SK-N-SH treated with all-trans-retinoic acid at 6 μM for 48 hours (cell line): ENCODE data around the gene BAG3.
A peak's percentile ranks its signal among the peaks of the same experiment; 100 is the strongest.

Experiments used
- ATAC-seq: fragments of 200-7000 bp; cut with Tn5 transposase; 3 replicates; pipeline ENCODE4 v1.9.1; 2020; ENCODE audit warnings: mild to moderate bottlenecking, moderate library complexity
- ARNTL ChIP-seq: fragments of 450-650 bp; formaldehyde crosslinking; IDR thresholded peaks from 2 replicates; pipeline ENCODE4 v1.5.0; 2020; ENCODE audit warnings: low read depth, mild to moderate bottlenecking, moderate library complexity, borderline replicate concordance
- BACH2 ChIP-seq: fragments of 250-450 bp; sonication (Bioruptor Pico); IDR thresholded peaks from 2 replicates; pipeline ENCODE4 v1.9.0; 2021; ENCODE audit warnings: mild to moderate bottlenecking, borderline replicate concordance
- CSDC2 ChIP-seq: fragments of 250-450 bp; sonication (Bioruptor Pico); IDR thresholded peaks from 2 replicates; pipeline ENCODE4 v1.5.0; 2020; ENCODE audit warnings: mild to moderate bottlenecking, moderate library complexity
- ESRRG ChIP-seq: fragments of 250-450 bp; sonication (Bioruptor Pico); IDR thresholded peaks from 2 replicates; pipeline ENCODE4 v1.6.1; 2021; ENCODE audit warnings: mild to moderate bottlenecking
- GLIS3 ChIP-seq: fragments of 250-450 bp; sonication (Bioruptor Pico); IDR thresholded peaks from 2 replicates; pipeline ENCODE4 v1.5.0; 2020; ENCODE audit warnings: mild to moderate bottlenecking, moderate library complexity
- ISL1 ChIP-seq: fragments of 250-450 bp; sonication (Bioruptor Pico); IDR thresholded peaks from 2 replicates; pipeline ENCODE4 v2.1.2; 2022; ENCODE audit warnings: mild to moderate bottlenecking, moderate library complexity
- OSR1 ChIP-seq: fragments of 250-450 bp; sonication (Bioruptor Pico); IDR thresholded peaks from 2 replicates; pipeline ENCODE4 v1.8.0; 2022; ENCODE audit warnings: moderate library complexity, mild to moderate bottlenecking, inconsistent platforms
- RARB ChIP-seq: fragments of 250-450 bp; sonication (Bioruptor Pico); IDR thresholded peaks from 2 replicates; pipeline ENCODE4 v1.8.0; 2021; ENCODE audit warnings: mild to moderate bottlenecking, moderate library complexity
- SNAI2 ChIP-seq: fragments of 250-450 bp; sonication (Bioruptor Pico); IDR thresholded peaks from 2 replicates; pipeline ENCODE4 v1.5.0; 2020; ENCODE audit warnings: mild to moderate bottlenecking, moderate library complexity
- TCF4 ChIP-seq: fragments of 250-450 bp; sonication (Bioruptor Pico); IDR thresholded peaks from 2 replicates; pipeline ENCODE4 v1.8.0; 2021; ENCODE audit warnings: mild to moderate bottlenecking, moderate library complexity, borderline replicate concordance
- ZC3H10 ChIP-seq: fragments of 250-450 bp; sonication (Bioruptor Pico); IDR thresholded peaks from 2 replicates; pipeline ENCODE4 v1.5.1; 2021; ENCODE audit warnings: mild to moderate bottlenecking, moderate library complexity
- ZFP3 ChIP-seq: fragments of 250-450 bp; sonication (Bioruptor Pico); IDR thresholded peaks from 2 replicates; pipeline ENCODE4 v1.5.0; 2020; ENCODE audit warnings: mild to moderate bottlenecking, moderate library complexity
- ZFP30 ChIP-seq: fragments of 450-650 bp; formaldehyde crosslinking; IDR thresholded peaks from 2 replicates; pipeline ENCODE4 v1.5.0; 2022; ENCODE audit warnings: mild to moderate bottlenecking, moderate library complexity
- ZNF565 ChIP-seq: fragments of 450-650 bp; formaldehyde crosslinking; conservative IDR thresholded peaks from 2 replicates; pipeline ENCODE4 v1.5.0; 2020; ENCODE audit warnings: low read depth, mild to moderate bottlenecking, moderate library complexity
- ZNF70 ChIP-seq: fragments of 450-650 bp; formaldehyde crosslinking; IDR thresholded peaks from 2 replicates; pipeline ENCODE4 v1.5.0; 2020; ENCODE audit warnings: mild to moderate bottlenecking, moderate library complexity
- ZNF8 ChIP-seq: fragments of 450-650 bp; formaldehyde crosslinking; IDR thresholded peaks from 2 replicates; pipeline ENCODE4 v1.5.0; 2020; ENCODE audit warnings: mild to moderate bottlenecking, moderate library complexity
- TF ChIP-seq, protein P1 (sequence below): fragments of 250-450 bp; sonication (Bioruptor Pico); IDR thresholded peaks from 2 replicates; pipeline ENCODE4 v1.5.1; 2021; ENCODE audit warnings: mild to moderate bottlenecking, moderate library complexity
- TF ChIP-seq, protein P2 (sequence below): fragments of 250-450 bp; sonication (Bioruptor Pico); IDR thresholded peaks from 2 replicates; pipeline ENCODE4 v1.5.0; 2020; ENCODE audit warnings: mild to moderate bottlenecking, moderate library complexity
- TF ChIP-seq, protein P3 (sequence below): fragments of 250-450 bp; sonication (Bioruptor Pico); IDR thresholded peaks from 2 replicates; pipeline ENCODE4 v1.8.0; 2021; ENCODE audit warnings: low read depth, mild to moderate bottlenecking, moderate library complexity, borderline replicate concordance
- TF ChIP-seq, protein P4 (sequence below): fragments of 250-450 bp; sonication (Bioruptor Pico); IDR thresholded peaks from 2 replicates; pipeline ENCODE4 v1.8.0; 2020; ENCODE audit warnings: mild to moderate bottlenecking, moderate library complexity, borderline replicate concordance
- TF ChIP-seq, protein P5 (sequence below): fragments of 250-450 bp; sonication (Bioruptor Pico); IDR thresholded peaks from 2 replicates; pipeline ENCODE4 v1.5.1; 2020; ENCODE audit warnings: low read depth, mild to moderate bottlenecking, moderate library complexity

Gene BAG3

DNA sequence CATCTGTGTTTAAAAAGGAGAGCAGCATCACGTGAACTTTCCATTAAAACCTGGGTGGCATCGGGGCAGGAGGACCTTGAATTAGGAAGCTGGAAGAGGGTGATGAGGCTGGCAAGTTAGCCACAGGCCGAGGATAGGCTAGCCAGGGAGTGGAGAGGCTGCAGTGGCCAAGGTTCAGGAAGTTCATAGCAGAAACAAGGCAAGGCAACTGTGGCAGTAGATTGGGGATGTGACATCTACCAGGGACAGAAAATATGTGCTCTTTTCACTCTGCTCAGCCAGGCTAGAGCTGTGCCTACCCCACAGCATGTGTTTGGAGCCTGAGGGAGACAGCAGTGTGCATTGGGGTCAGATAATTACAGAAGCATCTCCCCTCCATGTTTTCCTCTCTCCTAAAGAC is 72.4 kb downstream of the BAG3 start:
- TF ChIP-seq OSR1 (CRISPR knock-in tag): no peak
- TF ChIP-seq ZC3H10 (CRISPR knock-in tag): no peak
- TF ChIP-seq RARB (CRISPR knock-in tag): no peak
- ATAC-seq: no peak

DNA sequence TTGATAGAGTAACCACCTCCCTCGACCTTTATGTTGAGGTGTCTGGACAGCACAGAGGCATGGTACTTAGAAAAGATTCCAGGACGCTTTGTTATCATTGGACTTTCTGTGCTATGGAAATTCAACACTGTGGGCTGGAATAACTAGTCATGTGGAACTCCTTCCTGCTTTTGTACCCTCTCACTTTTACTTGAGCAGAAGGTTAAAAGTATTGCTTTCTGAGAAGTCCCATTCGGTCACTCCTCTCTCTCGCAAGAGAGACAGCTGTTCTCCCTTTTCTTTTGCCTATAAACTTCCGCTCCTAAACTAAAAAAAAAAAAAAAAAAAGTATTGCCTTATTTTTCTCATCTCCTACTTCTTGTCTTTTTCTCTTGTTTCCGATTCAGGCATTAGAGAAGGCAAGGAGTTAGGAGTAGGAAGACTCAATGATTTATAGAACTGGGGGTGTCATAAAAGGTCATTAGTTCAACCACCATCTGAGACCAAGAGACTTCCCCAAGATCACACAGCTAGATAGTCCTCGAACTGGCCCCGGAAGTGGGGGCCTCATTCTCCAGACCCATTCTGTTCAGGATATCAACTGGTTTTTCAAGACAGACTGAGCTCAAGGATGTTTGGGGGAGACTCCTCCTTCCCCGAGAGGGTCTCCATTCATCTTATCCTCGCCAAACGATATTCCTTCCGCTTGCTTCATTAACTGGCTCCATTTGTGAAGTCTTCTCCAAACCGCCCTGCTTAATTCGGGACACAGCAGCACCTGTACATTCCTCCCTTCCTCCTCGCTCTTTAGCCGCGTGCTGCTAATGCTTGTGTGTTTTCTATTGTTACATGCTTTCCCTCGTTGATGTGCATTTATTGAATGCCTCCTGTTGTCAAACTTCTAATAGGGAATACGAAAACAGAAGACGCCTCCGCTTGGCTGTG is 73.7 kb downstream of the BAG3 start:
- no peak; the same call in 2 of the 3 replicates for ATAC-seq
- no peak for TF ChIP-seq RARB (CRISPR knock-in tag)
- TF ChIP-seq ZNF8: no peak
- no peak for TF ChIP-seq SNAI2 (CRISPR knock-in tag)
- no peak for TF ChIP-seq ZNF565 (CRISPR knock-in tag)
- TF ChIP-seq, protein P1, sequence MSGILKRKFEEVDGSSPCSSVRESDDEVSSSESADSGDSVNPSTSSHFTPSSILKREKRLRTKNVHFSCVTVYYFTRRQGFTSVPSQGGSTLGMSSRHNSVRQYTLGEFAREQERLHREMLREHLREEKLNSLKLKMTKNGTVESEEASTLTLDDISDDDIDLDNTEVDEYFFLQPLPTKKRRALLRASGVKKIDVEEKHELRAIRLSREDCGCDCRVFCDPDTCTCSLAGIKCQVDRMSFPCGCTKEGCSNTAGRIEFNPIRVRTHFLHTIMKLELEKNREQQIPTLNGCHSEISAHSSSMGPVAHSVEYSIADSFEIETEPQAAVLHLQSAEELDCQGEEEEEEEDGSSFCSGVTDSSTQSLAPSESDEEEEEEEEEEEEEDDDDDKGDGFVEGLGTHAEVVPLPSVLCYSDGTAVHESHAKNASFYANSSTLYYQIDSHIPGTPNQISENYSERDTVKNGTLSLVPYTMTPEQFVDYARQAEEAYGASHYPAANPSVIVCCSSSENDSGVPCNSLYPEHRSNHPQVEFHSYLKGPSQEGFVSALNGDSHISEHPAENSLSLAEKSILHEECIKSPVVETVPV (CRISPR knock-in tag): no peak
- no peak for TF ChIP-seq CSDC2 (CRISPR knock-in tag)
- TF ChIP-seq ZFP30 (CRISPR knock-in tag): no peak
- TF ChIP-seq ARNTL (CRISPR knock-in tag): no peak
- TF ChIP-seq ISL1 (CRISPR knock-in tag): no peak

DNA sequence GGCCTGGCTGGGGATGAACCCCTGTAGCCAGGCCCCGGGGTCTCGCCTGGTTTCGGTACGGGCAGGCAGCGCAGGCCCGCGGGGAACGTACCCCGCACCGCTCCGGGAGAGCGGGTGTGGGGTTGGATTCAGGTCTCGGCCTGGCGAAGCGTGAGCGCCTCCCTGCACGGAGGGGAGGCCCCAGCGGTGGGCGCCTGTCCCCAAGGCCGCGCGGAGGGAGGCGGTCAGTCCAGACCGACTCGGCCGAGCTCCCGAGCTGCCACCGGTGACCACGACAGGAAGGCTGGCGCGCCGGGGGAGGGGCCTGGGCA is 74.3 kb downstream of the BAG3 start:
- no peak for ATAC-seq

More for the DNA sequence above, 74.3 kb downstream of the BAG3 start:
- TF ChIP-seq, protein P2, sequence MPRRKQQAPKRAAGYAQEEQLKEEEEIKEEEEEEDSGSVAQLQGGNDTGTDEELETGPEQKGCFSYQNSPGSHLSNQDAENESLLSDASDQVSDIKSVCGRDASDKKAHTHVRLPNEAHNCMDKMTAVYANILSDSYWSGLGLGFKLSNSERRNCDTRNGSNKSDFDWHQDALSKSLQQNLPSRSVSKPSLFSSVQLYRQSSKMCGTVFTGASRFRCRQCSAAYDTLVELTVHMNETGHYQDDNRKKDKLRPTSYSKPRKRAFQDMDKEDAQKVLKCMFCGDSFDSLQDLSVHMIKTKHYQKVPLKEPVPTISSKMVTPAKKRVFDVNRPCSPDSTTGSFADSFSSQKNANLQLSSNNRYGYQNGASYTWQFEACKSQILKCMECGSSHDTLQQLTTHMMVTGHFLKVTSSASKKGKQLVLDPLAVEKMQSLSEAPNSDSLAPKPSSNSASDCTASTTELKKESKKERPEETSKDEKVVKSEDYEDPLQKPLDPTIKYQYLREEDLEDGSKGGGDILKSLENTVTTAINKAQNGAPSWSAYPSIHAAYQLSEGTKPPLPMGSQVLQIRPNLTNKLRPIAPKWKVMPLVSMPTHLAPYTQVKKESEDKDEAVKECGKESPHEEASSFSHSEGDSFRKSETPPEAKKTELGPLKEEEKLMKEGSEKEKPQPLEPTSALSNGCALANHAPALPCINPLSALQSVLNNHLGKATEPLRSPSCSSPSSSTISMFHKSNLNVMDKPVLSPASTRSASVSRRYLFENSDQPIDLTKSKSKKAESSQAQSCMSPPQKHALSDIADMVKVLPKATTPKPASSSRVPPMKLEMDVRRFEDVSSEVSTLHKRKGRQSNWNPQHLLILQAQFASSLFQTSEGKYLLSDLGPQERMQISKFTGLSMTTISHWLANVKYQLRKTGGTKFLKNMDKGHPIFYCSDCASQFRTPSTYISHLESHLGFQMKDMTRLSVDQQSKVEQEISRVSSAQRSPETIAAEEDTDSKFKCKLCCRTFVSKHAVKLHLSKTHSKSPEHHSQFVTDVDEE (CRISPR knock-in tag): no peak
- TF ChIP-seq, protein P3, sequence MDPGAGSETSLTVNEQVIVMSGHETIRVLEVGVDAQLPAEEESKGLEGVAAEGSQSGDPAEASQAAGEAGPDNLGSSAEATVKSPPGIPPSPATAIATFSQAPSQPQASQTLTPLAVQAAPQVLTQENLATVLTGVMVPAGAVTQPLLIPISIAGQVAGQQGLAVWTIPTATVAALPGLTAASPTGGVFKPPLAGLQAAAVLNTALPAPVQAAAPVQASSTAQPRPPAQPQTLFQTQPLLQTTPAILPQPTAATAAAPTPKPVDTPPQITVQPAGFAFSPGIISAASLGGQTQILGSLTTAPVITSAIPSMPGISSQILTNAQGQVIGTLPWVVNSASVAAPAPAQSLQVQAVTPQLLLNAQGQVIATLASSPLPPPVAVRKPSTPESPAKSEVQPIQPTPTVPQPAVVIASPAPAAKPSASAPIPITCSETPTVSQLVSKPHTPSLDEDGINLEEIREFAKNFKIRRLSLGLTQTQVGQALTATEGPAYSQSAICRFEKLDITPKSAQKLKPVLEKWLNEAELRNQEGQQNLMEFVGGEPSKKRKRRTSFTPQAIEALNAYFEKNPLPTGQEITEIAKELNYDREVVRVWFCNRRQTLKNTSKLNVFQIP (CRISPR knock-in tag): no peak
- TF ChIP-seq RARB (CRISPR knock-in tag): no peak
- peak; percentile 44; the same call in 1 of the 2 replicates for TF ChIP-seq ZFP3 (CRISPR knock-in tag)
- 0 out of 2 replicates have a peak, but pooled peaks have one; percentile 46 for TF ChIP-seq SNAI2 (CRISPR knock-in tag)
- no peak for TF ChIP-seq ARNTL (CRISPR knock-in tag)
- no peak for TF ChIP-seq BACH2 (CRISPR knock-in tag)
- TF ChIP-seq, protein P4, sequence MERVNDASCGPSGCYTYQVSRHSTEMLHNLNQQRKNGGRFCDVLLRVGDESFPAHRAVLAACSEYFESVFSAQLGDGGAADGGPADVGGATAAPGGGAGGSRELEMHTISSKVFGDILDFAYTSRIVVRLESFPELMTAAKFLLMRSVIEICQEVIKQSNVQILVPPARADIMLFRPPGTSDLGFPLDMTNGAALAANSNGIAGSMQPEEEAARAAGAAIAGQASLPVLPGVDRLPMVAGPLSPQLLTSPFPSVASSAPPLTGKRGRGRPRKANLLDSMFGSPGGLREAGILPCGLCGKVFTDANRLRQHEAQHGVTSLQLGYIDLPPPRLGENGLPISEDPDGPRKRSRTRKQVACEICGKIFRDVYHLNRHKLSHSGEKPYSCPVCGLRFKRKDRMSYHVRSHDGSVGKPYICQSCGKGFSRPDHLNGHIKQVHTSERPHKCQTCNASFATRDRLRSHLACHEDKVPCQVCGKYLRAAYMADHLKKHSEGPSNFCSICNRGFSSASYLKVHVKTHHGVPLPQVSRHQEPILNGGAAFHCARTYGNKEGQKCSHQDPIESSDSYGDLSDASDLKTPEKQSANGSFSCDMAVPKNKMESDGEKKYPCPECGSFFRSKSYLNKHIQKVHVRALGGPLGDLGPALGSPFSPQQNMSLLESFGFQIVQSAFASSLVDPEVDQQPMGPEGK (CRISPR knock-in tag): no peak
- no peak for TF ChIP-seq TCF4 (CRISPR knock-in tag)
- no peak for TF ChIP-seq OSR1 (CRISPR knock-in tag)
- TF ChIP-seq, protein P5, sequence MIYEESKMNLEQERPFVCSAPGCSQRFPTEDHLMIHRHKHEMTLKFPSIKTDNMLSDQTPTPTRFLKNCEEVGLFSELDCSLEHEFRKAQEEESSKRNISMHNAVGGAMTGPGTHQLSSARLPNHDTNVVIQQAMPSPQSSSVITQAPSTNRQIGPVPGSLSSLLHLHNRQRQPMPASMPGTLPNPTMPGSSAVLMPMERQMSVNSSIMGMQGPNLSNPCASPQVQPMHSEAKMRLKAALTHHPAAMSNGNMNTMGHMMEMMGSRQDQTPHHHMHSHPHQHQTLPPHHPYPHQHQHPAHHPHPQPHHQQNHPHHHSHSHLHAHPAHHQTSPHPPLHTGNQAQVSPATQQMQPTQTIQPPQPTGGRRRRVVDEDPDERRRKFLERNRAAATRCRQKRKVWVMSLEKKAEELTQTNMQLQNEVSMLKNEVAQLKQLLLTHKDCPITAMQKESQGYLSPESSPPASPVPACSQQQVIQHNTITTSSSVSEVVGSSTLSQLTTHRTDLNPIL (CRISPR knock-in tag): no peak
- TF ChIP-seq ISL1 (CRISPR knock-in tag): no peak
- no peak for TF ChIP-seq GLIS3 (CRISPR knock-in tag)
- no peak for TF ChIP-seq CSDC2 (CRISPR knock-in tag)
- no peak for TF ChIP-seq ZNF8
- no peak for TF ChIP-seq ZC3H10 (CRISPR knock-in tag)
- no peak for TF ChIP-seq ZNF565 (CRISPR knock-in tag)
- TF ChIP-seq ESRRG: no peak
- peak; percentile 84 for TF ChIP-seq ZNF70
- no peak for TF ChIP-seq ZFP30 (CRISPR knock-in tag)
